ENCODE measurements around the gene HSPB2.
"Not testable (repeated sequence)": the region's sequence is repeated elsewhere in the genome, so short reads cannot be mapped to it uniquely, and the experiment has no call there.

HSPB2 gene

GRCh38 chr11:111913997-111914396 lies 1.5 kb downstream of the HSPB2 start:
- peak; percentile 89 for DNase-seq (ENCODE audit: low read depth, low spot score)

GRCh38 chr11:111916768-111917167 lies 4.2 kb downstream of the HSPB2 start:
- DNase-seq (ENCODE audit: low read depth, low spot score): no peak

GRCh38 chr11:111917312-111917711 lies 4.8 kb downstream of the HSPB2 start:
- DNase-seq (ENCODE audit: low read depth, low spot score): no peak

GRCh38 chr11:111917788-111918187 lies 5.3 kb downstream of the HSPB2 start:
- DNase-seq (ENCODE audit: low read depth, low spot score): no peak

GRCh38 chr11:111918390-111919256 lies 6.1 kb downstream of the HSPB2 start, which contains the start of gene C11orf52:
C11orf52 (plus strand) TSS chr11:111918913; CDS start chr11:111918973, 60 bp downstream.
- DNase-seq (ENCODE audit: low read depth, low spot score): no peak

- no peak for DNase-seq (ENCODE audit: low read depth, low spot score)
Observed at GRCh38 chr11:111920908-111921307, 8.4 kb downstream of the HSPB2 start.

- DNase-seq (ENCODE audit: low read depth, low spot score): no peak
Observed at GRCh38 chr11:111921541-111922230, 9.2 kb downstream of the HSPB2 start.

- DNase-seq (ENCODE audit: low read depth, low spot score): peak; percentile 73
Observed at GRCh38 chr11:111922803-111923202, 10.3 kb downstream of the HSPB2 start.

GRCh38 chr11:111923351-111923788 lies 10.8 kb downstream of the HSPB2 start:
- DNase-seq (ENCODE audit: low read depth, low spot score): peak; percentile 44

- no peak for DNase-seq (ENCODE audit: low read depth, low spot score)
Observed at GRCh38 chr11:111923951-111924350, 11.4 kb downstream of the HSPB2 start.

- DNase-seq (ENCODE audit: low read depth, low spot score): no peak
Observed at GRCh38 chr11:111925953-111926352, 13.4 kb downstream of the HSPB2 start.

- peak; percentile 99 for DNase-seq (ENCODE audit: low read depth, low spot score)
Observed at GRCh38 chr11:111926505-111927391, 14.2 kb downstream of the HSPB2 start.

GRCh38 chr11:111930472-111930871 lies 17.9 kb downstream of the HSPB2 start:
- no peak for DNase-seq (ENCODE audit: low read depth, low spot score)

GRCh38 chr11:111932611-111932950 lies 20.0 kb downstream of the HSPB2 start:
- no peak for DNase-seq (ENCODE audit: low read depth, low spot score)

GRCh38 chr11:111933176-111933575 lies 20.6 kb downstream of the HSPB2 start:
- DNase-seq (ENCODE audit: low read depth, low spot score): not testable (repeated sequence)

GRCh38 chr11:111933872-111934271 lies 21.3 kb downstream of the HSPB2 start:
- no peak for DNase-seq (ENCODE audit: low read depth, low spot score)

- no peak for DNase-seq (ENCODE audit: low read depth, low spot score)
Observed at GRCh38 chr11:111934306-111934705, 21.8 kb downstream of the HSPB2 start.

GRCh38 chr11:111935317-111936039 lies 22.9 kb downstream of the HSPB2 start:
- DNase-seq (ENCODE audit: low read depth, low spot score): no peak

- no peak for DNase-seq (ENCODE audit: low read depth, low spot score)
Observed at GRCh38 chr11:111936040-111936540, 23.6 kb downstream of the HSPB2 start.

- no peak for DNase-seq (ENCODE audit: low read depth, low spot score)
Observed at GRCh38 chr11:111937461-111937769, 24.9 kb downstream of the HSPB2 start.

- DNase-seq (ENCODE audit: low read depth, low spot score): peak; percentile 44
Observed at GRCh38 chr11:111937844-111938243, 25.3 kb downstream of the HSPB2 start.

Measured in astrocyte of the hippocampus (primary cell).